ENCODE results near the gene HUS1.

DNA sequence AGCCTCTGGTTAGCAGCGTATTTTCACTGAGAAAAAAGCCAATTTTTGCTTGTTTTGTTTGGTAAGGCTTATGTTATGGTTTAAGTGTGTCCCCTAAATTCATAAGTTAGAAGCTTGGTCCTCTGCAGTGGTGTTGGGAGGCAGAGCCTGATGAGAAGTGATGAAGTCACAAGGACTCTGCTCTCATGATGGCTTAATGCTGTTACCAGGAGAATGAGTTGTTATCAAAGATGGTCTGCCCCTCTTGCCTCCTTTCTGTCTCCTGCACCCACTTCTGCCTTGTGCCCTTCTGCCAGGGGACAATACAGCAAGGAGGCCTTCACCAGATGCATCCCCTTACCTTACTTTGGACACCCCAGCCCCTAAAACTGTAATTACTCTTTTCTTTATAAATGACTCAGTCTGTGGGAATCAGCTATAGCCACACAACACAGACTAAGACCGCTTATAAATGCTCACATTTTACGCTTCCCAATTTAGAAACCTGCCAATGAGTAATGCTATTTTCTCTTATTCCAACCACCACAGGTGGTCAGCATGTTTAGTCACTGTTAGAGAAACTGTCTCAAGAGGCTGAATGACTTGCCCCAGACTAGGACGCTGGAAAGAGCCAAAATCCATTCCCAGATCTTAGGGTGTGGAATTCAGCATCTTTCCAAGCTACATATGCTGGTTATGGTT, 25.0 kb downstream of the HUS1 start:
- TF ChIP-seq GATA2 (IDR thresholded peaks at IDR 0.05; ENCODE audit: low read depth, low read length): no peak
- TF ChIP-seq GATA3 (IDR thresholded peaks at IDR 0.05; ENCODE audit: low read depth, low read length): no peak
